HG03159 (cell line): ENCODE results near the gene TRIM46.
"Not testable (repeated sequence)": the region's sequence is repeated elsewhere in the genome, so short reads cannot be mapped to it uniquely, and the experiment has no call there.

Experiments used
- ATAC-seq: cut with Tn5 transposase; IDR thresholded peaks from one replicate; pipeline ENCODE4 v1.9.1; 2021; ENCODE audit warnings: mild to moderate bottlenecking, moderate library complexity; ENCODE audit not compliant: unreplicated experiment

The TRIM46 gene

DNA sequence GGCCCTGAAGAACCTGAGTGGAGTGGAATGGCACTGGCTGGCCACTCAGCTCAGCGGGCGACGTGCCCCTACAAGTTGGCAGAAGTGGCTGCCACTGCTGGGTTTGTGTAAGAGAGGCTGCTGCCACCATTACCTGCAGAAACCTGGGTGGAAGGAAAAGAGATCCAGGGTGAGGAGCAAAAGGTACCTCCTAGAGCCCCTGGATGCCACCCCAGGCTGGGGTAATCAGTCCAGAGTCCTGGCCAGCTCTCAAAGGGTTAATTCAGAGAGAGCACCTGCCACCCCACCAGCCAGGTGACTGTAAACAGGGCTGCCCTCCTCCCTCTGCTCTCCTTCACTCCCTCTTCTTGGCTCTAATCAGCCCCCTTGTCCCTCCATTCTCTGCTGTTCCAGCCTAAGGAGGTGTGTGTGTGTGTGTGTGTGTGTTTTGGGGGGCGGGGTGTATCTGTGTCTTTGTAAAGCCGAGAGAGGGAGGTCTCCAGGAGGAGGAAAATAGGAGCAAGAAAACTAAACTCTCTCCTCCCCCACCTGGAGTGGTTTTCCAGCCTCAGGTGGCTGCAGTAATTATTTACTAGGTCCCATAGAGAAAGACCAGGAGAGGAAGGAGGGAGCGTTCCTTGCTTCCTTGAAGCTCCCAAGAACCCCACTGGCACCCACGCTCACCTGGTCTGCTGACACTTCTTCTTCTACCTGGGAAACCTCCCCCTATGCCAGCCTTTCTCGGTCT is 12.6 kb downstream of the TRIM46 start:
- ATAC-seq, result no peak

DNA sequence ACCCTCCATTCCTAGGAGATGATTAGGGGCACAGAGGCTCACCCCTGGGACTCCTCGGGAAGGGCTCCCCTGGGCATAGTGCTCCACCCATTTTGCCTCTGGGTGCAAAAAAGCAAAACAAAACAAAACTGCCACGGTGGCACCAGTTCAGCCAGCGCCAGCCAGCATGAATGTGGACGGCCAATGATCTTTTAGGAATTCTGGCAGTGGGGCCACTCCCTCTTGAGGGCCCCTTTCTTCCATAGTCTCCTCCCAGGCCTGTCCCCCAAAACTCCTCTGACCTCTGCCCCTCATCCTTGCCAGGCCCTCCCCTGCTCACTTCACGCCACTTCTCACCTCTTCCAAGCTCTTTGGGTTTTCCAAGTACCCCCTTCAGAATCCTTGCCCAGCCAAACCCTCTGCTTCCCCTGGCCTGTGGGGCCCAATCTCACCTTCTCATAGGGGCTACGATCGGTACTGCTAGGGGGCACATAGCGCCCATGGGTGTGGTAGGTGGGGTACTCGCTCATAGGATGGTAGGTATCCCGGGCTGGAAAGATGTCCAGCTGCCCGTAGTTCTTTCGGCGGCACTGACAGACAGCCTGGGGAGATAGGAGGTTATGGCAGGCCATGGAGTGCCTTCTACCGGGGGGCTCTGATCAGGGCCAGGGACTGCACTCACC is 13.3 kb downstream of the TRIM46 start:
- no peak for ATAC-seq

DNA sequence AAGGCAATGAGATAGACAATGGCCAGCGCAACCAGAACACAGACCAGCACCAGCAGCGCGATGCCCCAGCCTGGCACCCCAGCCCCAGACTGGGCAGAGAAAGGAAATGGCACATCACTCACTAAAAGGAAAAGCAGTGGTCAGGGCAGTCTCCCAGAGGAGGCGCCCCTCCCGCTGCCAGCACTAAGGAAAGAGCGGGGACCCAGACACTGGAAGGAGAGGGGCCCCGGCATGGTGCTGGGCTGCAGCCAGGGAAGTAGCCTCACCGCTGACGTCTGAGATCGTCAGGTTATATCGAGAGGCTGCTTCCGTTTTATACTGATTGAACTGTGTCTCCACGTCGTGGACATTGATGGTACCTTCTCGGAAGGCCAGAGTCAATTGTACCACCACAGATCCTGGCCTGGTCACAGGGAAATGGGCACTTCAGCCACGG is 13.8 kb downstream of the TRIM46 start:
- no peak for ATAC-seq

DNA sequence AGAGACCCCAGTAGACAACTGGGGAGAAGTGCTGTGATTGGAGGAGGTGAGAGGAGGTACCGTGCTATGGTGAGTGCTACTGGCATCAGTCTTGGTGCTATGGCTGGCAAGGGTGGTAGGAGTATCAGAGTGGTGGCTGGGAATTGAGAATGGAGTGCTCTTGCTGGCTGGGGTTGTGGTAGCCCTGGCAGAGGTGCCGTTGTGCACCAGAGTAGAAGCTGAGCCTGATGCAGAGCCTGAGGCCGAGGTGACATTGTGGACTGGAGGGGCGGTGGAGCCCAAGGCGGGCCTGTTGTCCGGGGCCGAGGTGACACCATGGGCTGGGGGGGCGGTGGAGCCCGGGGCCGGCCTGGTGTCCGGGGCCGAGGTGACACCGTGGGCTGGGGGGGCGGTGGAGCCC is 14.6 kb downstream of the TRIM46 start:
- ATAC-seq, result no peak

DNA sequence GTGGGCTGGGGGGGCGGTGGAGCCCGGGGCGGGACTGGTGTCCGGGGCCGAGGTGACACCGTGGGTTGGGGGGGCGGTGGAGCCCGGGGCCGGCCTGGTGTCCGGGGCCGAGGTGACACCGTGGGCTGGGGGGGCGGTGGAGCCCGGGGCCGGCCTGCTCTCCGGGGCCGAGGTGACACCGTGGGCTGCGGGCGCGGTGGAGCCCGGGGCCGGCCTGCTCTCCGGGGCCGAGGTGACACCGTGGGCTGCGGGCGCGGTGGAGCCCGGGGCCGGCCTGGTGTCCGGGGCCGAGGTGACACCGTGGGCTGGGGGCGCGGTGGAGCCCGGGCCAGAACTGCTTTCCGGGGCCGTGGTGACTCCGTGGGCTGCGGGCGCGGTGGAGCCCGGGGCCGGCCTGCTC is 16.3 kb downstream of the TRIM46 start:
- ATAC-seq, result not testable (repeated sequence)

DNA sequence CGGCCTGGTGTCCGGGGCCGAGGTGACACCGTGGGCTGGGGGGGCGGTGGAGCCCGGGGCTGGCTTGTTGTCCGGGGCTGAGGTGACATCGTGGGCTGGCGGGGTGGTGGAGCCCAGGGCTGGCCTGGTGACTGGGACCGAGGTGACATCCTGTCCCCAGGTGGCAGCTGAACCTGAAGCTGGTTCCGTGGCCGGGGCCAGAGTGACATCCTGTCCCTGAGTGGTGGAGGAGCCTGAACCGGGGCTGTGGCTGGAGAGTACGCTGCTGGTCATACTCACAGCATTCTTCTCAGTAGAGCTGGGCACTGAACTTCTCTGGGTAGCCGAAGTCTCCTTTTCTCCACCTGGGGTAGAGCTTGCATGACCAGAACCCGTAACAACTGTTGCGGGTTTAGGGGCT is 18.3 kb downstream of the TRIM46 start:
- ATAC-seq, result no peak

DNA sequence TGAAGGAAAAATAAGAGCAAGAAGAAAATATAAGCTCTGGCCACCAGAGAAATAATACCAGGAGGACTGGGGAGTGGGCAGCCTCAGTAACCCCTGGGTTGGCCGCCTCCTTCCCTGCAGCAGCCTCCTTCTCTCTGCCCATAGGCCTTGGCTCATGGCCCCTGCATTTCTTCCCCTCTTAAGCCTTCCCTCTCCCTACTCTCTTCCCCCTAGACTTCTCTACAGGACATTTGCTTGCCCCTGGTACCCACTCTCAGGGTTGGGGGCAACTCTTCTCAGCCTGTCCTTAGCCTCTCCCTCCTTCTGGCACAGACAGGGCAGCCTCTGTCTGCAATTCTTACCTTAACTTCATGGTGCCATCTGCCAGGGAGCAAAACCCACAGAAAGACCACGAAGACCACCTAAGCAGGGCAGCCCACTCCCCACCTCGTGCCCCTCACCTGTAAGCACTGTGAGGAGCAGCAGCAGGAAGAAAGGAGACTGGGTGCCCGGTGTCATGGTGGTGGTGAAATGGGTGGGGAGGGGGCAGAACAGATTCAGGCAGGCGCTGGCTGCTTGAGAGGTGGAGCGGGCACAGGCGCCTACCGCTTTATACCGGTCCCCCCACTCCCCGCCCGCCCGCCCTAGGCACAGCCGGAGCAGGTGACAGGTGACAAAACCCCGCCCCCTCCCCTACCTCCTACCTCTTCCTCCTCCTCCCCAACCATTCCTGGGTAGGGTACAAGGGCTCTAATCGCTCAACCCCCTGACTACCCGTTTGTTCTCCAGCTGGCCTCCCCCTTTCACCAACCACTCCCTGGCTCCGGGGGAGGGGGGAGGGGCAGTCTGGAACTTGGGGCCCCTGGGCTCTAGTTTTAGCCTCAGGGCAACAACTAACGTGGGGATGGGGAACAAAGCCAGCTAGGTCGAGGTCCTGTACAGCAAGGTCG is 19.0 kb downstream of the TRIM46 start:
- no peak for ATAC-seq

DNA sequence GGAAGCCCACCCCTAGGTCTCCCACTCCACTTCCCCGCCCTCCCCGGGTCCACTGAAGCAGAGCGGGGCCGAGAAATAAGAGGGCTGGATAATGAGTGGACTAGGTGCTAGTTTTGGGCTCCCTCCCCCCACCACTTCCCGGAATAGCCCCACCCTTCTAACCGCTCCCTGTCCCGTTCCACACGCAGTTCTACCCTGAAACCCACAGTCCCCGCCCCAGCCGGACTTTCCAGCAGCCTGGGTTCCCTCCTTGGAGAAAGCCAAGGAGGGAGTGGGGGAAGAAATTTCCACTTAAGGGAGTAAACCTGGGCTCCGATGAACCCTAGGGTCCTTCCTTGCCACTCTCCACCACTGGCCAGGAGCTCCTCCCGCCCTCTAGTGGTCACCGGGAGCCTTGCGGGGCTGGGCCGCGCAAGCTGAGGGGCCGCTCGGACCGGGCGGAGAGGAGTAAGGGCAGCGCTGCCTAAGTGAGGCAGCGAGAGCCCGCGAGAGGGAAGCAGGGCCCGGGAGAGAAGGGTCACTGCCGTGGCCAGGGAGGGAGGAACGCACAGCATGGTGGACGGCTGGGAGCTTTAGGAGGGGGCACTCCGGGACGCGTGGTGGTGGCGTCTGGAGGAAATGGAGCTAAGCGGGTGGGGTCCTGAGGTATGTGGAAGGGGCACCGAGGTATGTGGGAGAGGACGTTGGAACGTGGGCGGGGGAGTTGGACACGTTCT is 19.8 kb downstream of the TRIM46 start:
- peak; percentile 64 for ATAC-seq

DNA sequence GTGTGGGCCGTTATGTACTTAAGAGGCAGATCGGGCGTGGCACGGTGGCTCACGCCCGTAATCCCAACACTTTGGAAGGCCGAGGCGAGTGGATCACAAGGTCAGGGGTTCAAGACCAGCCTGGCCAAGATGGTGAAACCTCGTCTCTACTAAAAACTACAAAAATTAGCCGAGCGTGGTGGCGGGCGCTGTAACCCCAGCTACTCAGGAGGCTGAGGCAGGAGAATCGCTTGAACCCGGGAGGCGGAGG is 20.3 kb downstream of the TRIM46 start:
- ATAC-seq, result not testable (repeated sequence)

DNA sequence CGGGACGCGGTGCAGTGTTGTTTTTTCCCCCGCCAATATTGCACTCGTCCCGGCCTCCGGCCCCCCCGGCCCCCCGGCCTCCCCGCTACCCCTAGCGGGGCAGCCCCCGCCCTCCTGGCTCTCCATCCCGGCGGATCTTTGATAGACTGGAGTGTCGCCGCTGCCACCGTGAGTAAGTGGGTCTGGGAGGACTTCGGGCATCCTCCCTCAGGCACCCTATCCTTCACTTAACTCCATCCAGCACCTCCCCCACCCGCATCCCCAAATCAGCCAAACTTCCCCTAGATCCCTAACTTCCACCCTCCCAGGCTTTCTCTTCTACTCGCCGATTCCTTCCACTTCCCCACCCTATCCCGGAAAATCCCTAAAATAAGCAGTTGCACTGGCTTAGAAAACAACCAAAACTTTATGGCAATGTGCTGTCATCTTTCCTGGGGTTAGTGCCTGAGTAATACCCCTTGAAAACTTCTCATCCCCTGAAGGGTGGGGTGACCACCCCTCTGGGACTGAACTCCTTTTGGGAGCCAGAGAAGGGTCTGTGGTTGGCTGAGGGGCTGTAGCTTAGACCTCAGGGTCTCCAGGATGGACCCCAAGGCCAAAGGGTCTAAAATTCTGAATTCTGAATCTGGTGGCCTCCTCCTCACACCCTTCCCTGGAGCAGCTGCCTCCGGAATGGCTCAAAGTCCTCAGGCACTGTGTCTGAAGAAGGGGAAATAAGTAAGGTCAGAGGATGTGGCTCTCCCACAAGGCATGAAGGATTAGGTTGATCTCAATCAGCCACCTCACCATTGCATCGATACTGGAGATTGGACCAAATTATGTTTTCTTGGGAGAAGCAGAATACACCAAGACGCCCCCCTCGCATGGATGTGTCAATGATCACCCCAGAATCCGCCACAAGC is 21.8 kb downstream of the TRIM46 start:
- ATAC-seq, result no peak

DNA sequence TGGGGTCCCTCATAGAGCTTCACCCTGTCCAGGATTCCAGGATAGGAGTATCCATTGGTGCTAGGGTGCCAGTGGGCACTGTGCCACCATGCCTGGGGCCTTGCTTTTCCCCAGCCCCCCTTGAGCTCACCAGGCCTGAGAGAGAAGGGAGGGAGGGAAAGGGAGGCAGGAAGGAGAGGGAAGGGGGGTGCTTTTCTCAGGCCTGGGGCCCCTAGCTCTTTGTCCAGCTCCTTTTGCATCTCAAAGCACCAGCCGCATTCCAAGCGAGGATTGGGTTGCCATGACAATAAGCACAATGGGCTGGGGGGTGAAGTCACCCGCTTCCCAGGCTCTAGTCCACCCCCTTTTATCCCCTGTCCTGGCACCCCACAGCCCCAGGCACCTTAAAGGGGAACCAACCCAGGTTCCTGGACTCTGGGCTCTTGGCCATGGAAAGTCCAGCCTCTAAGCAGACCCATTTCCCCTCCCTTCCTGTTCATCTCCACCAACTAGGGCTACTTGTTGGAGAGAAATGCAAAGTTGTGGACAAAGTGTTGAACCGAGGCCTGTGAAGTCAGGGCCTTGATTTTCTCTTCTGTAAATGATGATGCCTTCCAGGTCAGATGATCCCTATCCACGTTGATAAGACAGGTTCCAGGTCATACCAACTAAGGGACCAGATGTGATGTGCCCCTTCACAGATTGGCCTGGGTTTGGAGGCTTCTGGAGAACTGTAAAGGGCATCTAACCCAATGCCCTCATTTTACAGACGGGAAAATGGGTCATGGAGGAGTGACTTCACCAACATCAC is 22.6 kb downstream of the TRIM46 start:
- ATAC-seq, result no peak

DNA sequence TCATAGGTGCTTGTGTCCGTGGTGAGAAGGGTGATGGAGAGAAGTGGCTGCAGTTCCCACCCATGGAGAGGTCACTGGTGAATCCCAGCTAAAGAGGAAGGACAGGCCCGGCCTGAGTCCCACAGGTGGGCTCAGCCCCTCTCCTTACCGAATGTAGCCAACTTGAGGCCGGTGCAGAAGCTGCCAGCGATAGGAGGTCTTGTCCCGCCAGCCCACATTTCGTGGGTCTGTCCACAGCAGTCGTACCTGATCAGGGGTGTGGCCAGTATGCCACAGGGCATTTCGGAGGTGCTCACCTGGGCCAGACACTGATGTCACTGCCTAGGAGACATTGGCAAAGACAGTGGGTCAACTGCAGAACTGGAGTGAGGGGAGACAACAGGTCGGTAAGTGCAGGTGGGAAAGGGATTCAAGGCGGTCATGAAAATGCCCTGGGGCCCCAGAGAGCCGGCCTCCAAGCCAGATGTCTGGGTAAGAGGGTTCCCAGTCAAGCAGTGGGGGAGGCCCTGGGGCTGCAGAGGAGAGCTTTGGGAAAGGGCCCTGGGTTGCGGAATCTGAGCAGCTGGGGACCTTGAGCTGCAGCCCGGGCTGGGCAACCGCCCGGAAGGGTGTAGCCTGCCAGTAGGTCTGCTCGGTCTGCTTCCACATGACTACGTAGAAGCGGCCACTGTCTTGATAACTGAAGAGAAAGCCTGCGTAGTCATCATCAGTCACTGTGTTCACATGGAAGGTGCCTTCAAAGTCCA is 23.4 kb downstream of the TRIM46 start:
- ATAC-seq, result no peak

DNA sequence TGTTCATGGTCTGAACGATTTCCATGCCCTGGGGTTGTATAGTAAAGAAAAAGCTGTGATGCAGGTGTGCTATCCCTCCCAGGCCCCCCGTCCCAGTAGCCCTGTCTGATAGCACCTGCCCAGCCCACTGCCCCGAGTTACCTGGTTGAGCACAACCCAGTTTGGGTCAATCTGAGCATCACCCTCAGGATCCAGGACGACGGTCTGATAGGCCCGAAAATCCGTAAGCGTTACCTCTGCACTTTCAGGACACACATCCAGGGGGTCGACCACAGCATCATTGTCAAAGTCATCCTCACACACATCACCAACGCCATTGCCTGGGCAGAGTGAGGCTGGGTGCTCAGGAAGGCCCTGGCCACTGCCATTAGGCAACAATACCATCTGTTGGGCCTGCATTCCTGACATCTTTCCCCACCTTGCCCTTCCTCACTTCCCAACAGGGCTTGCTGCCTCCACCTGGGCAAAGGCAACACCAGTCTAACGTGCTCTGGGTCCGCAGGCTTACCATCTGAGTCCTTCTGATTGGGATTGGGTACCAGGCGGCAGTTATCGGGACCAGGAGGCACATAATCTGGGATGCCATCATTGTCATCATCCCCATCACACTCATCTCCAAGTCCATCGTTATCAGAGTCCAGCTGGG is 24.4 kb downstream of the TRIM46 start:
- ATAC-seq, result no peak

DNA sequence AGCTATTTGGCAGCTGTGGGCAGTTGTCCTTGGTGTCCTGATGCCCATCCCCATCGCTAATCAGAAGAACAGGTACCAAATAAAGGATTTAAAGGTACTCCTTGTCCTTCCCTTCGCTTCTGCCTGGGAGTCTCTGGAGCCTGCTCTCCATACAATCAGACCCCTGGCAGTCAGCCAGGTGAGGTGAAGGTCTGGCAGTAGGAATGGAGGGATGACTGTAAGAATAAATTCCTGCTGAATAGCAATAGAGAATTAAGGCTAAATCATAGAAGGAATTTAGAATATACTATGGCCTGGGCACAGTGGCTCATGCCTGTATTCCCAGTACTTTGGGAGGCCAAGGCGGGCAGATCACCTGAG is 24.9 kb downstream of the TRIM46 start:
- ATAC-seq, result no peak

DNA sequence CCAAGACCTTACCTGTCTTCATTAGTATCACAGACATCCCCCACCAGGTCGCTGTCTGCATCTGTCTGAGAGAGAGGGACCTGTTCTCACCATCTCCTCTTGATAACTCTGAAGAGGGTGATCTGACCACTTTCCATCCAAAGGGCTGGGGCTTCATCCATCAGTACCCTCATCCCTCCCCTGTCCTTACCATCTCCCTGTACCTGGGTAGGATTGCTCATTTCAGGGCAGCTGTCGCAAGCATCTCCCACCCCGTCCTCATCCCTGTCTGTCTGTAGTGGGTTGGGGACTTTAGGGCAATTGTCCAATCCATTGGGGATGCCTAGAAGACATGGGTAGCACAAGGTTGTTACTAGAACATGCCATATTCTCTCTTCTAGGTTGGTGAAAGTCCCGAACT is 26.1 kb downstream of the TRIM46 start:
- no peak for ATAC-seq

DNA sequence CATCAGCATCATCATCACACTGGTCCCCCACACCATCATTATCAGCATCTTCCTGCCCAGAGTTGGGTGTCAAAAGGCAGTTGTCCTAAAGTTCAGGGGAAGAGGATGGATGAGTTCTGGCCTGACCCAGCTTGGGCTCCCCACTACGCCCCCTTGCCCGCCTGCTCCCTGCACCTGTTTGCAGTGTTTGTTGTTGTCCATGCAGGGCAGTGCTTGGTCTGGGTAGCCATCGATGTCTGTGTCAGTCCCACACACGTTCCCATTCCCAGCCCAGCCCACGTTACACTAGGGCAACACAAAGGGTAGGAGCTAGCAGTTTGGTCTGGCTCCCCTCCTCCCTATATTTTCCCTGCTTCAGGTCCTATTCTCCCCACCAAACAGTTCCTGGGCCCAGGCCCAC is 27.3 kb downstream of the TRIM46 start:
- ATAC-seq, result no peak

DNA sequence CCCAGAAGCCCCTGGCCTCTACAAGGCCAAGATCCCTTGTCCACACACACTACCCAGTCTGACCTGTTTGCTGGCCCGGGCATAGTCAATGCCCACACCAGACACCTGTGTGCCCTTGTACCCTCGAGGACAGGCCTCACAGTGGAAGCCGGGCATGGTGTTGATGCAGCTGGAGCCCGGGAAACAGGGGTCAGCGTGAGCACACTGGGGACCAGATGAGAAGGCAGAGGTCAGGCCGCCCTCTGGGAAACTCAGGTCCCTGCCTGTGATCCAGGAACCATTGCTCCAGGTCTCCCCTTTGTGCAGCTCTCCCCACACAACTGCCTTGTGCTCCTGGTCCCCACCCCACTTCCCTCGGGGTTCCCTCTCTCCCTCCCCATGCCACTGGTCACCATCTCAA is 28.5 kb downstream of the TRIM46 start:
- ATAC-seq, result no peak

DNA sequence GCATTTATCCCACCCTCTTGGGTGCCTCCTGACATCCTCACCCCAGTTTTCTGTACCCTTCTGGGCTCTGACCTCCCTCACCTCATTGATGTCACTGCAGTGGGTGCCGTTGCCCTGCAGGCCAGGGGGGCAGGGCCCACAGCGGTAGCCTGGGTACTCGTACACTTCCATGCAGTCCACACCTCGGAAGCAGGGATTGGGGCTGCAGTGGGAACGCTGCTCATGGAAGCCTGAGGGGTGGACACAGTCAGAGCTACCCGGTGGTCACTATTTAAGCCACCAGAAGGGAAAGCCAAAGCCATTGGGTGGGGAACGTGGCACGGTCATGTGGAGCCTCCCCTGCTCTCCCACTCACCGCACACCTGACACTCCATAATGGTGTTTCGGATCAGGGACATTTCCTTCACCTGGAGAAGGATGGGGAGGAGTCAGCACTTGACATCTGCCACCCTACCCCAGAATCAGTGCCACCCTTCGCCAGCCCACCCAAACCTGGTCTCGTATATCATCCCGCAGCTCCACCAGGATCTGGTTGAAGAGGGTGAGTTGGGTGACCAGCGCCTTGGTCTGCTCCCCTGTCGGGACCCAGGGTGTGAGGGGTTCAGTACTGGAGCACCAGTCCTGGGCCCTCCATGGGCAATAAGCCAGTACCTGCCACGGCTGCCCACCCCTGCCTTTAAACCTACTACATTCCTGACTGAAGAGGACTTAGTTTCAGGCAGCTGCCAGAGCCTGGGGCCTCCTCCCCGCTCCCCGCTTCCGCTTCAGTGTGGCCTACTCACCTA is 29.3 kb downstream of the TRIM46 start:
- ATAC-seq, result no peak
